ENCODE measurements around the gene TMEM61.

DNA sequence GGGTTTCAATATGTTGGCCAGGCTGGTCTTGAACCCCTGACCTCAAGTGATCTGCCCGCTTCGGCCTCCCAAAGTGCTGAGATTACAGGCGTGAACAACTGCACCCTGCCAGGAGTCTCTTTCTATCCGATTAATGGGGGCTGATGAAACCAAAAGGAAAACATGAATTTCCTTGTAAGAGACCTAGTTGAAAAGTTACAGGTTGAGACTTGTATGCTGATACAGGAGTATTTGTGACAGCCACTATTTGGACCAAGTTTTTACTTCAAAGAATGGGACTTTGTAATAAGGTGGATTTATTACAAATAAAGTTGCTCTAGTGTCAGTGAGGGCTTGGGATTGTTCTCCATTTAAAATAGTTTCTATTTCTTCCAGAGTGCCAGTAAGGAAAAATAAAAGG lies 43.6 kb upstream of the TMEM61 start:
- TF ChIP-seq, protein P1, sequence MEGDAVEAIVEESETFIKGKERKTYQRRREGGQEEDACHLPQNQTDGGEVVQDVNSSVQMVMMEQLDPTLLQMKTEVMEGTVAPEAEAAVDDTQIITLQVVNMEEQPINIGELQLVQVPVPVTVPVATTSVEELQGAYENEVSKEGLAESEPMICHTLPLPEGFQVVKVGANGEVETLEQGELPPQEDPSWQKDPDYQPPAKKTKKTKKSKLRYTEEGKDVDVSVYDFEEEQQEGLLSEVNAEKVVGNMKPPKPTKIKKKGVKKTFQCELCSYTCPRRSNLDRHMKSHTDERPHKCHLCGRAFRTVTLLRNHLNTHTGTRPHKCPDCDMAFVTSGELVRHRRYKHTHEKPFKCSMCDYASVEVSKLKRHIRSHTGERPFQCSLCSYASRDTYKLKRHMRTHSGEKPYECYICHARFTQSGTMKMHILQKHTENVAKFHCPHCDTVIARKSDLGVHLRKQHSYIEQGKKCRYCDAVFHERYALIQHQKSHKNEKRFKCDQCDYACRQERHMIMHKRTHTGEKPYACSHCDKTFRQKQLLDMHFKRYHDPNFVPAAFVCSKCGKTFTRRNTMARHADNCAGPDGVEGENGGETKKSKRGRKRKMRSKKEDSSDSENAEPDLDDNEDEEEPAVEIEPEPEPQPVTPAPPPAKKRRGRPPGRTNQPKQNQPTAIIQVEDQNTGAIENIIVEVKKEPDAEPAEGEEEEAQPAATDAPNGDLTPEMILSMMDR (IDR thresholded peaks at IDR 0.05; ENCODE audit: insufficient read depth, low read depth, low read length) = no peak
- no peak for TF ChIP-seq EZH2 (IDR thresholded peaks at IDR 0.05; ENCODE audit: insufficient read depth, low read length)
